Measurements from ENCODE around the gene NXPH1.

Gene NXPH1

DNA sequence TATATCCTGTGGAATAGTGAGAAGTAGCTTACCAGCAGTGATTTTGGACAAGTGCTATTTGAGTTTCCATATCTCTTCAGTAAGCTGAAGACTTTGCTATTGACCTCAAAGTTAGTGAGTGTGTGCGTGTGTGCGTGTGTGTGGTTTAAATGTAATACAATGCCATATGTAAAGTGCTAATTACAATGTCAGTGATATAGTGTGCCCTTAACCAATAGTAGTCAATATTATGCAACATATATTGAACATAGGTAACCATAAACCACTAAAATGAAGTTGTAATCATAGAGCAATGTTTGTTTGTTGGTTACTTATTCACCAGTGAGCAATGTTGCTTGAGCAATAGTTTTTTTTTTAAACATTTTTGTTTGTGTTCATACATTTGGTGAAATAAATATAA lies 309.4 kb downstream of the NXPH1 start:
- no peak for DNase-seq

DNA sequence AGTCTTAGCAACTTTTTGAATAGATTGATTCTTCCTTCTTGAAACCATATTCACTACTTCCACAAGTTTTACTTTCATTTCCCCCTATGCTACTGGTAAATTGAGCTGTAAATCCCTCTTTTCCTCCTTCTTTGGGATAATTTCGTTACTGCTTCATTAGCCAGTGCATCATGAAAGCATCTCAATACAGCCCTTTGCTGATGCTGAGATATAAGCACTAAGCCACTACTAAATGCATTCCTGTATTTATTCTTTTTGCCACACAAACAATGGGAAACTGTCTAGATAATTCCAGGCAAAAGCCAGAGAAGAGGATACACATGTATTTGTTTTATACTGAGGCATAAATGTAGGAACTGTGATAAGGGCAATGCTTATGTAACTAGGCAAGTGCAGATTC lies 313.9 kb downstream of the NXPH1 start:
- no peak for DNase-seq

DNA sequence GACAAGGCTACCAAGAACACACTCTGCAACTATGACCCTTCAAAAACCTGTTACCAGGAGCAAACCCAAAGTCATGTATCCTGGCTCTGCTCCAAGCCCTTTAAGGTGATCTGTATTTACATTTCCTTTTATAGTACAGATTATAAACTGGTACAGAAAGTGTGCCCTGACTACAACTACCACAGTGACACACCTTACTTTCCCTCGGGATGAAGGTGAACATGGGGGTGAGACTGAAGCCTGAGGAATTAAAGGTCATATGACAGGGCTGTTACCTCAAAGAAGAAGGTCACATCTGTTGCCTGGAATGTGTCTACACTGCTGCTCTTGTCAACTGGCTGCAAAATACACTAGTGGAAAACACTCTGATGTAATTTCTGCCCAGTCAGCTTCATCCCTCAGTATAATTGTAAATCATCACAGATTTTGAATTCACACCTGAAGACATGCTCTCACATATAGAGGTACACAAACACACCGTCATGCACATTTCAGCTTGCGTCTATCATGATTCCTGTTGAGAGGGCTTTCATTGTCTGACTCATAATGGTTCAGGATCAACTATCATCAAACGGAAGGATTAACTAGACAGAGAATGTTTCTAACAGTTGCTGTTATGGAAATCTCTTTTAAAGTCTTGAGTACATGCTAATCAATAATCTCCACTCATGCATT lies 318.3 kb downstream of the NXPH1 start:
- no peak for DNase-seq

DNA sequence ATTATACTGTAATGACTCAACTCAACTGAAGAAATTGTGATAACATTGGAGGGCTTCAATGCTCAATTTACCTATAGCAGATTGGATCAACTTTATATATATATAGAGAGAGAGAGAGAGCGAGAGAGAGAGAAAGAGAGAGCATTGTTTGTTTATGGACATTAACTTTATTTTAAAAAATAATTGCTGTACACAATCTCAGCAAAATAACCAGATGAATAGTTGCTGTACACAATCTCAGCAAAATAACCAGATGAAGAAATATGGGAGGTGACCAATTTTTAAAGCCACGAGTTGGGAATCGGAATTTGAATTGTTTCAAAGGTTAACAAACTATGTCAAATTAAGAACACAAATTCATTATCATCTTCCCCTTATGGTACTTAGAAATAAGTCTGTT lies 319.9 kb downstream of the NXPH1 start:
- DNase-seq = no peak

DNA sequence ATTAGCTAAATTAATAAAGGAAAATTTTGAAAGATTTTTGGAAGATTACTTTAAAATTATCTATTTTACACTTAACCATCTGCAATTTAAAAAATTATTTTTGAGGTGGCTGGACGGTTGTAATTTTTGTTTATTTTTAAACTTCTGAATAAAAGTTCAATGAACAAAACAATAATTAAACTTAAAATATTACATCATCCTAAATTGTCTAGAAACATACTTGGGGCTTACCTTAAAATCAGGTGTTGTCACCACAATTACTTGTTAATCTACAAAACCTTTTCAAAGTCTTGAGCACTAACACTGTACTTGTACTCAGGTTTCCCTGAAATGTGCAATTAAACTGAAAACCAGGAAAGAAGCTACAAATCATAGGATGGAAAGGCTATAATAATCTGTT lies 328.3 kb downstream of the NXPH1 start:
- no peak for DNase-seq

DNA sequence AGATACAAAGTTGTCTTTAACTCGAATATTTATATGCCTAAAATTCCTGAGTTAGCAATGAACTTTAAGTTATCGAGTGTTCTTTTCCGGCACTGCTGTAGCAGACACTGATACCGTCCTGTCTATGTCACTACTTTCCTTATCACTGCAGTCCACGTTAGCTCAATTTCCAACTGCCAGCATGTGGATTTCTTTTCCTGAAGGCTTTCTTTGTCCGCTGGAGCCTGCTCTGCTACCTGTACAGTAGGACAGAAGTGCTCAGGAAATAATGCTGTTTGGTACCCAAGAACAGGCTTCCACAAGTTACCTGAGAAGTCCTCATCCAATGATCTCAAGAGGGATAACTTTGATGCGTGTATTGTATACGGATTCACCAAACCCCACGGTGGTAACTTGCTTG lies 329.4 kb downstream of the NXPH1 start:
- no peak for DNase-seq

DNA sequence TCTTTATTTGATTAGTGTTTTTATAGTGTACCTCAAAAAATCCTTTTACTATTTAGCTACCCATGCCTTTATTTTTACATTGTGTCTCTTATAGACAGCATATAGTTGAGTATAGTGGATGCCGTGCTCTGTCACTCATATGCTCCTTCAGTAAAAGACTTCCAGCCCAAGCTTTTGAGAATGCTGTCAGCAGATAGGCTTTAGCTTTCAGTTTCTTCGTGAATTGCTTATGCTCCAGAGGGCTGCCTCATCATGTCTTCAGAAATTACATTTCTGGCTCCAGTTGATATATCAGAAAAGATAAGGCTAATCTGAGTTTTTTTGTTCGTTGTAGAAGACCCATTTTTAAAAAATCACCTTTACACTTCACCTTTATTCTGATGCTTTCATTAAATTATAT lies 332.0 kb downstream of the NXPH1 start:
- DNase-seq = no peak

DNA sequence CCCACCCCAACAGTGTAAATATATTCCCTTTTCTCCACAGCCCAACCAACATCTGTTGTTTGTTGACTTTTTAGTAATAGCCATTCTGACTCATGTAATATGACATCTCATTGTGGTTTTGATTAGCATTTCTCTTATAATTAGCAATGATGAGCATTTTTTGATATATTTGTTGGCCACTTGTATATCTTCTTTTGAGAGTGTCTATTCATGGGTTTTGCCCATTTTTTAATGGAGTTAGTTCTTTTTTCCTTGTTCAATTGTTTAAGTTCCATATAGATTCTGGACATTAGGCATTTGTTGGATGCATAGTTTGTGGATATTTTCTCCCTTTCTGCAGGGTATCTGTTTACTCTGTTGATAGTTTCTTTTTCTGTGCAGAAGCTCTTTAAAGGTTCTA lies 340.1 kb downstream of the NXPH1 start:
- no peak for DNase-seq

DNA sequence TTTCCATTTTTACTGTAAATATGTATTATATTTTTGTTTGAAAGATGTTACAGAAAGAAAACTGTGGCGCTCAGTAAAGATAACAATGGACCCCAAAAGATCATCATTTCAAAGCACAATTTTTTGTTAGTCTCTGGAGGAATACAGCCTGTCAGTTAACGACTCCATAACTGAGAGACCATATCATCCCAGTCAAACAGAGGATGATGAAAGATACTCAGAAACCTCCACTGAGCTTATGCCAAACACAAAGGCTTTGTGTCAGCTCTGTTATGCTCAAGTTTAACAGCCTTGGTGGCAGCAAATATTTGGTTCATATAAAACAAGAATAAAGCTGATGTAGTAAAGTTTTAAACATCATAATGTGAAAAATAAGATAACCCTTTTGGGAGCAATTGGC lies 345.1 kb downstream of the NXPH1 start:
- no peak for DNase-seq

DNA sequence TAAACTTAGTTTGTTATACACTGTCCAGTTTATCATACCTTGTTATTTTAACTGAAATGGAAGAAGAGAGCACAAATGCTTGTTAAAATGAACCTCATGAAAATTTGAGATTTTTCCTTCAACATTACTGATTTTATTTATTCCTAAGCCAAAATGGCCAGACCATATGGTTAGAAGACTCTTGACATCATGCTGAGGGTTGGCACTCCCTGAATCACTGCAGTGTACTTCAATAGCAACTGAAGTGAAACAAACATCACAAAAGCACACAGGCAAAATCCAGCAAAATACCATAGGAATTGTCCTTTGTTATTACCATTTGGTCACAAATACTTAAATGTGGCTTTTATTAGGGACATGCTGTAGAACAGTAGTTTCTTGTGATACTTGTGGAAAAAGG lies 347.8 kb downstream of the NXPH1 start:
- no peak for DNase-seq

DNA sequence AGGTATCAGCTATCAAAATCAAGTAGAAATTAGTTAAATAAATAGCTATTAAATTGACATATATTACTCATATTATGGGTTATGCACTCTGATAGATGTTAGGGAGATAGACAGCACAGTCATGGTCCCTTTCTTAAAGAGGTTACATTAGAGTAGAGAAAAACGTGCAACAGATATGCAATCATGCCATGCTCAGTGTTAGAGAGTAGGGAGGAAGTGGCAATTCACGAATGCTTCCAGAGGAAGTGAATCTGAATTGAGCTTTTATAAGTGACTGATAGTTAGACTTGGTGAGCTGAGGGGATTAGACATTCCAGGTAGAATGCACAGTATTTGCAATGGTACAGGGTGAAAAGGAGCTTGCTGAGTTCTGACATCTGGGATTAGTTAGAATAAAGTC lies 349.8 kb downstream of the NXPH1 start:
- DNase-seq = no peak

DNA sequence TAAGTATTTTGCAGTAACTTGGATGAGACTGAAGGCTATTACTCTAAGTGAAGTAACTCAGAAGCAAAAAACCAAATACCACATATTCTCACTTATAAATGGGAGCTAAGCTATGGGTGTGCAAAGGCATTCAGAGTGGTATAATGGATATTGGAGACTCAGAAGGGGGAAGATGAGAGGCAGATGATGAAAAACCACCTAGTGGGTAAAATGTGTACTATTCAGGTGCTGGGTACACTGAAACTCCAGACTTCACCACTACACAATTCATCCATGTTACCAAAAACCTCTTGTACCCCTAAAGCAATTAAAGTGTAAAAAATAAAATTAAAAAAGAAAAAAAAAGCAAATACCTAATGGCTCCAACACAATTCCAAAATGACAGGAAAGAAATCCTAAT lies 351.7 kb downstream of the NXPH1 start:
- DNase-seq = no peak

DNA sequence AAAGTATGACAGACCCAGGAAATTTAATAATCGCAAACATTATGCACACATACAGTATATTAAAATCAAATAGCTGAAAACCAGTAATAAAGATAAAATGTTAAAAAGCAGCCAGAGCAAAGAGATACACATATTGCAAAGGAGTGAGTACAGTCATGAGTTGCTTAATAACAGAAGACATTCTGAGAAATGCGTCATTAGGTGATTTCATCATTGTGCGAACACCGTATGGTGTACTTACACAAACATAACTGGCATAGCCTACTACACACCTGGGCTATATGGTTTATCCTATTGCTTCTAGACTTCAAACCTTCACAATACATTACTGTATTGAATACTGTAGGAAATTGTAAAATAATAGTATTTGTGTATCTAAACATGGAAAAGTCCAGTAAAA lies 367.6 kb downstream of the NXPH1 start:
- no peak for DNase-seq
